Stimulated activated CD4-positive, alpha-beta T cell treated with anti-CD3 and anti-CD28 coated beads, Interleukin-2, amount 100 ng/mL, for 48 hours (primary cell): Measurements from ENCODE around the gene OOSP2.

Experiments
- DNase-seq, 2 donors: peaks; one replicate each; pipeline ENCODE4 v3.0.0-alpha.2; 2020

Gene OOSP2

GRCh38 chr11:60080535-60080934 lies 40.3 kb downstream of the OOSP2 start:
- no peak for DNase-seq

DNA sequence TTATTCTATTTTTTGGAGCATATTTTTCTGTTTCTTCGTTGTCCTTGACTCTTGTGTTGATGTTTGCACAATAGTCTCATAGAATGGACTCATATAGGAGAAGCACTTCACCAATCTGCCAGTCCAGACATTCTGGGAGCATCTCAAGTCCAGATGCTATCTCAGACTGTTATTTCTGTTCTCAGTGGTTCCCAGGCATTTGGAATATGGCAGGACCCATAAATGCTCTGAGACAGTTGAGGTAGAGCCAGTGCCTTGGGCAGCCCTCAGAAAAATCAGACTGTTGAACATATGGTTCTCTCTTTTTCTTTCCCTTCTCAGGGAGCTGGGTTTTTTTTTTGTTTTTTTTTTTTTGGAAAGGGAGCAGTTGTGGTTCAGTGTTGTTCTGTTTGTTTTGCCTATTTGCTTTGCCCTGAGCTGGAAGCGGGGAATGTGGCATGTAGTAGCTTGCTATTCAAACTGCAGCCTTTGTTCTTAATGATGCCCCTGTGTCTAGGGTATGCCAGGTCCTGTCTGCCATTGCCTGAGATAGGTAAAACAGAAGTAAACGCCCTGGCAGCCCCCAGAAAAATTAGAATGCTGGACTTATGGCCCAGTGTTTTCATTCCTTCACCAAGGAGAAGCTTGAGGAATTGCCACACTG lies 44.5 kb downstream of the OOSP2 start:
- DNase-seq = no peak

GRCh38 chr11:60085909-60086308 lies 45.7 kb downstream of the OOSP2 start:
- no peak for DNase-seq

DNA sequence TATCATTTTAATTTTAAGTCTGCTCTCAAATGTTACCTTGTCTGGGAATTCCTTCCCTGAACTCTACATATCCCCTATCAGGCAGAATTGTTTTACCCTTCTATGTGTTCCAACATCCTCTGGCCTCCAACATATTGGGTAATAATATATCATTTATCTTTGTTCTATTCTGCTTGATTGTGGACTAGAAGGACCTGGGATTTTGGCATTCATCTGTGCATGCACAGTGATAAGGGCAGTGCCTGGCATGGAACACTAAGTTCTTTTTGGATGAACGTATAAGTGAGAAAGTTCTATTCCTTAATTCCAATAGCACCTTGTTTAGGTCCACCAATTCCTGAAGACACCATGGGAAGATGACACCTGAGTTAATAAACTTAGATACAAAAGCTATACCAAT lies 47.0 kb downstream of the OOSP2 start:
- DNase-seq = no peak

DNA sequence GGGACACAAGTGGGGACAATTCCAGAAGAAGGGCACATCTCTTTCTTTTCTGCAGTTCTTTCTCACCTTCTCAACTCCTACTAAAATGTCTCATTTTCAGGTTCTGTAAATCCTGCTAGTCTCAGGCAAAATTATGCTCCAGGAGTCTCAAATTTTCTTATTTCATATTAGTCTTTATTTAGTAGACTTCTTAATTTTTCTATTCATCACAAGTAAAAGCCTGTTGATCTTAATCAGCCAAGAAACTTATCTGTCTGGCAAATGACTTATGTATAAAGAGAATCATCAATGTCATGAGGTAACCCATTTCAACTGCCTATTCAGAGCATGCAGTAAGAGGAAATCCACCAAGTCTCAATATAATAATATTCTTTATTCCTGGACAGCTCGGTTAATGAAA lies 48.2 kb downstream of the OOSP2 start, which contains the start of gene MS4A2:
Gene MS4A2 (plus strand): TSS at position 301 of the 400 bp plus-strand sequence. CDS start 102 bp downstream, outside the sequence.
- no peak for DNase-seq

GRCh38 chr11:60095477-60096120 lies 55.4 kb downstream of the OOSP2 start:
- DNase-seq = no peak

GRCh38 chr11:60097189-60097588 lies 57.0 kb downstream of the OOSP2 start:
- no peak for DNase-seq
